Measurements from ENCODE around the gene ECE1.

DNA sequence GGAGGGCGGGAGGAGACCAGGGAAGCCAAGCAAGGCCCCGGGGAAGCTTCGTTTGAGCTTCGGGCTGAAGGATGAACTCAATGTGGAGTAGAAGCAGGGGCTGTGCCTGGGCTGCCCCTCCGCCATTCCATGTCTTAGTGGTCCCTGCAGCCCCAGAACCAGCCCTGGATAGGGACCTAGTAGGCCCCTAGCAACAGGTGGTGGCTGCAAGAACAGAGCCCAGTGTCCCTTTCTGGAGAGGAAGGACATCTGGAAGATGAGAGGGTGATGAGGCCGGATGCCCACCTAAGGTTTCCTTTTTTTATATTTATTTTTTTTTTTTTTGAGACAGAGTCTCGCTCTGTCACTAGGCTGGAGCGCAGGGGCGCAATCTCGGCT lies 27.2 kb downstream of the ECE1 start:
- TF ChIP-seq, protein P1, sequence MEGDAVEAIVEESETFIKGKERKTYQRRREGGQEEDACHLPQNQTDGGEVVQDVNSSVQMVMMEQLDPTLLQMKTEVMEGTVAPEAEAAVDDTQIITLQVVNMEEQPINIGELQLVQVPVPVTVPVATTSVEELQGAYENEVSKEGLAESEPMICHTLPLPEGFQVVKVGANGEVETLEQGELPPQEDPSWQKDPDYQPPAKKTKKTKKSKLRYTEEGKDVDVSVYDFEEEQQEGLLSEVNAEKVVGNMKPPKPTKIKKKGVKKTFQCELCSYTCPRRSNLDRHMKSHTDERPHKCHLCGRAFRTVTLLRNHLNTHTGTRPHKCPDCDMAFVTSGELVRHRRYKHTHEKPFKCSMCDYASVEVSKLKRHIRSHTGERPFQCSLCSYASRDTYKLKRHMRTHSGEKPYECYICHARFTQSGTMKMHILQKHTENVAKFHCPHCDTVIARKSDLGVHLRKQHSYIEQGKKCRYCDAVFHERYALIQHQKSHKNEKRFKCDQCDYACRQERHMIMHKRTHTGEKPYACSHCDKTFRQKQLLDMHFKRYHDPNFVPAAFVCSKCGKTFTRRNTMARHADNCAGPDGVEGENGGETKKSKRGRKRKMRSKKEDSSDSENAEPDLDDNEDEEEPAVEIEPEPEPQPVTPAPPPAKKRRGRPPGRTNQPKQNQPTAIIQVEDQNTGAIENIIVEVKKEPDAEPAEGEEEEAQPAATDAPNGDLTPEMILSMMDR (CRISPR knock-in tag; IDR thresholded peaks at IDR 0.05), result no peak
- no peak for TF ChIP-seq ZNF556 (CRISPR knock-in tag; IDR thresholded peaks at IDR 0.05; ENCODE audit: borderline replicate concordance)
- no peak for TF ChIP-seq NONO (IDR thresholded peaks at IDR 0.05)
- TF ChIP-seq NONO (CRISPR knock-in tag; conservative IDR thresholded peaks at IDR 0.05), result no peak

Data from HepG2 (cell line).